ENCODE measurements around the gene NPHP4. TPM values are rescaled to one million over a fixed set of nuclear protein-coding genes. Genes with fewer than 3 reads are reported as not detected.
"Not testable (repeated sequence)": the region's sequence is repeated elsewhere in the genome, so short reads cannot be mapped to it uniquely, and the experiment has no call there.

NPHP4 gene
- total RNA-seq, 2 experiments from 2014 or later: 11.4 to 12.6 TPM

- no peaks in the 10 kb centered on the region for H3K9me3 Mint-ChIP-seq
- H3K4me1 Mint-ChIP-seq: no peaks in the 10 kb centered on the region
- no peaks in the 10 kb centered on the region for H3K36me3 Mint-ChIP-seq
- no peaks in the 10 kb centered on the region for H3K27me3 Mint-ChIP-seq
- H3K27ac Mint-ChIP-seq: no peak overlapping the region
- no peak overlapping the region for H3K4me3 Mint-ChIP-seq
- no peak for DNase-seq
Observed at GRCh38 chr1:5856246-5856815, 135.9 kb downstream of the NPHP4 start.

GRCh38 chr1:5855196-5855897 is 136.9 kb downstream of the NPHP4 start:
- DNase-seq: no peak
- Mint-ChIP-seq H3K4me3 (no peak overlapping the region), H3K9me3 (no peaks in the 10 kb centered on the region), H3K4me1 (no peaks in the 10 kb centered on the region), H3K36me3 (no peaks in the 10 kb centered on the region), H3K27me3 (no peaks in the 10 kb centered on the region), H3K27ac (no peak overlapping the region)

GRCh38 chr1:5854754-5855153 is 137.5 kb downstream of the NPHP4 start:
- H3K4me3 Mint-ChIP-seq: no peak overlapping the region
- H3K27me3 Mint-ChIP-seq: no peaks in the 10 kb centered on the region
- no peak overlapping the region for H3K27ac Mint-ChIP-seq
- H3K9me3 Mint-ChIP-seq: no peaks in the 10 kb centered on the region
- no peak for DNase-seq
- H3K4me1 Mint-ChIP-seq: no peaks in the 10 kb centered on the region
- no peaks in the 10 kb centered on the region for H3K36me3 Mint-ChIP-seq

- H3K36me3 Mint-ChIP-seq, H3K4me1 Mint-ChIP-seq, H3K4me3 Mint-ChIP-seq, DNase-seq, H3K27me3 Mint-ChIP-seq, H3K27ac Mint-ChIP-seq, H3K9me3 Mint-ChIP-seq: not testable (repeated sequence)
Observed at GRCh38 chr1:5853858-5854257, 138.4 kb downstream of the NPHP4 start.

DNA sequence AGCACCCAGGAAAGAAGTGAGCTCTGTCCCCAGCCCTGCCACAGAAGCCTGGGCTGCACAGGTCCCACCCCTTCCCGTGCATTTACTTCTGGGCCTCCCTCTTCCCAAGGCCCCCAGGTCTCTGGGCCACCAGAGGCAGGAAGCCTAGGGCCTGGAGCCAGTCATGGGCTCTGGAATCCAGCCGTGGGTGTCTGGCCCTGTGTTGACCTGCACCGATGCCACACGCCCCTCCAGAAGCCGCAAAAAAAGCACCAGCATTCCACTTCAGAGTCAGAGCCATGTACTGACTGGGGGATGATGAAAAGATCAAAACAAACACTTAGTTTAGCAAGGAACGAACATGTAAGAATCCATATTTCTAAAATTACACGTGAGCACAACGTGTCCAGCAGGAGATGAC is 141.7 kb downstream of the NPHP4 start:
- Mint-ChIP-seq H3K27me3 (peaks cover 8% of the 10 kb centered on the region), H3K9me3 (no peaks in the 10 kb centered on the region), H3K36me3 (no peaks in the 10 kb centered on the region), H3K4me1 (no peaks in the 10 kb centered on the region), H3K27ac (no peak overlapping the region), H3K4me3 (no peak overlapping the region)
- DNase-seq: no peak

GRCh38 chr1:5849550-5849949 is 142.7 kb downstream of the NPHP4 start:
- no peak overlapping the region for H3K4me3 Mint-ChIP-seq
- H3K9me3 Mint-ChIP-seq: no peaks in the 10 kb centered on the region
- no peak overlapping the region for H3K27ac Mint-ChIP-seq
- H3K36me3 Mint-ChIP-seq: no peaks in the 10 kb centered on the region
- H3K4me1 Mint-ChIP-seq: no peaks in the 10 kb centered on the region
- no peak for DNase-seq
- peaks cover 8% of the 10 kb centered on the region for H3K27me3 Mint-ChIP-seq

DNA sequence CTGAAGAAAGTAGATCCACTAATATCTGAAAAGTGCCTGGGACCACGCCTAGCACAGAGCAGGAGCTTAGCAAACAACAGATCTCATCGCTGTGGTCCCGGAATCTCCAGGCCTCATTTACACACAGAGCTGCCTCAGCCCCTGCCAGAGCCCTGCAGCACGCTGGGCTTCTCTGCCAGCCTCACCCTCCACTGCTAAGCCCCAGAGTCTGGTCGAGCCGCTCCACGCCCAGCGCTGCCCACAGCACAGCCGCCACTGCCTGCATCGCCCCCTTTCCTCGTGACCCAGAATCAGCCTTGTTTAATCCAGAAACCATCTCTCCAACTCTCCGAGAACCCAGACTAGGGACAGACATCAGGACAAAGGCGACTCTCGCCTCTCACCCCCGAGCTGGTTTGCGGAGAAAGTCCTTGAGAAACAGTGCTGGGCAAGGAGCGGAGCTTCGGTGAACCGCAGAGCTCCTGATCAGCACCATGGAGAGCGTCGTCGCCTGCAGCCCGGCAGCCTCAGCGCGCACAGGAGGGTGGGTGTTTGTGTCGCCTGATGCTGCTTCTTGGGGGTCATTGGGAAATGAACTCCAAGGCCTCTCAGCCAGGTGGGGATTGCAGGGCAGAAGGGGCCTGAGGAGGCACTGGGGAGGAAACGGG is 145.1 kb downstream of the NPHP4 start:
- Mint-ChIP-seq H3K4me3 (no peak overlapping the region), H3K27ac (no peak overlapping the region), H3K36me3 (no peaks in the 10 kb centered on the region), H3K9me3 (no peaks in the 10 kb centered on the region), H3K4me1 (no peaks in the 10 kb centered on the region), H3K27me3 (peaks cover 8% of the 10 kb centered on the region)
- no peak for DNase-seq

GRCh38 chr1:5845376-5845775 is 146.8 kb downstream of the NPHP4 start:
- no peak for DNase-seq
- Mint-ChIP-seq H3K36me3 (no peaks in the 10 kb centered on the region), H3K4me3 (no peak overlapping the region), H3K9me3 (no peaks in the 10 kb centered on the region), H3K4me1 (no peaks in the 10 kb centered on the region), H3K27ac (no peak overlapping the region), H3K27me3 (peaks cover 8% of the 10 kb centered on the region)

- no peaks in the 10 kb centered on the region for H3K36me3 Mint-ChIP-seq
- no peak overlapping the region for H3K27ac Mint-ChIP-seq
- peaks cover 8% of the 10 kb centered on the region for H3K27me3 Mint-ChIP-seq
- no peak overlapping the region for H3K4me3 Mint-ChIP-seq
- no peaks in the 10 kb centered on the region for H3K4me1 Mint-ChIP-seq
- DNase-seq: no peak
- H3K9me3 Mint-ChIP-seq: no peaks in the 10 kb centered on the region
Observed at GRCh38 chr1:5844442-5844841, 147.8 kb downstream of the NPHP4 start.

DNA sequence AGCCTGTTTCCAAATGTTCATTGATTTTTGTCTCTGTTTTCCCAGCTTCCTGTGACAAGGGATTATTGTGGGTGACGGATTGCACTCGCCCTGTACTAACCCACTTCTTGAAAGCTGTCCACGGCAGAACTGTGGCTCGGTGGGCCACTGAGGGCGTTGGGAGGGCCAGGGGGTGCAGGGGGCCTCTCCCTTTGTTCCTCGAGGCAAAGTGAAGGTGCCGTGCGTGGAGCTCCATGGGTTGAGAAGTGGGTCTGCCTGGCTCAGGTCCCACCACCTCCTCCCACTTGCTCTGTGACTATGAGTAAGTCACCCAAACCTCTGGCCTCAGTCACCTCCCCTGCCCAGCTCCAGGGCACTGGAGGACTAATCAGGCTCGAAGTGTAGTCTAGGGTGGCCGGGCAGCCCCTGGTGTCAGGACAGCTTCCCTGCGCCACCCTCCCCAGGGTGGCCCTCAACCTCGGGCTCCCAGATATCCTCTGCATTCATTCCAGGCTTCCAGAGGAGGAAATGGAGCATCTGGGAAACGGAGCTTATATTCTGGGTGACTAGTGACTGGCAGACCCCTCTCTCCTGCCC is 148.6 kb downstream of the NPHP4 start:
- H3K4me1 Mint-ChIP-seq: no peaks in the 10 kb centered on the region
- no peaks in the 10 kb centered on the region for H3K9me3 Mint-ChIP-seq
- no peak for DNase-seq
- H3K27me3 Mint-ChIP-seq: peaks cover 8% of the 10 kb centered on the region
- H3K36me3 Mint-ChIP-seq: no peaks in the 10 kb centered on the region
- no peak overlapping the region for H3K4me3 Mint-ChIP-seq
- no peak overlapping the region for H3K27ac Mint-ChIP-seq

DNA sequence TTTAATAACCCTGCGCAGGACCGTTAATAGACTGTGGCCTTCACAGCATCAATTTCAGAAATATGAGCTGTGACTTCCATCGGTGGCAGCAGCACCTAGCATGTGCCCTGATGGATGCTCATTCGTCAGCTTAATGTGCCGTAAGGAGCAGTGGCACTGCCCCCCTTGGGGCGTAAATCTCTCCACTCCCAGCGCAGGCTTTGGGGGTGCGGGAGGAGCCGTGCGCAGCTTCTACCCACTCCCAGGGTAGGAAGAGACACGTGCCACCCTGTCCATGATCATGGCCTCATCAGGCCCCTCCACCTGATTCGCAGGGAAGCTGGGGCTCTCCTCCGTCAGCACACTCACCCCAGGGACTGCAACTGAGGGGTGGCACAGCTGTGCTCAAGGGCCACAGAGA is 149.5 kb downstream of the NPHP4 start:
- Mint-ChIP-seq H3K36me3 (no peaks in the 10 kb centered on the region), H3K4me1 (no peaks in the 10 kb centered on the region), H3K27ac (no peak overlapping the region), H3K4me3 (no peak overlapping the region), H3K9me3 (no peaks in the 10 kb centered on the region), H3K27me3 (peaks cover 8% of the 10 kb centered on the region)
- no peak for DNase-seq

GRCh38 chr1:5840551-5841001 is 151.6 kb downstream of the NPHP4 start:
- H3K4me3 Mint-ChIP-seq: no peak overlapping the region
- no peaks in the 10 kb centered on the region for H3K9me3 Mint-ChIP-seq
- H3K27ac Mint-ChIP-seq: no peak overlapping the region
- H3K4me1 Mint-ChIP-seq: no peaks in the 10 kb centered on the region
- no peaks in the 10 kb centered on the region for H3K36me3 Mint-ChIP-seq
- H3K27me3 Mint-ChIP-seq: peaks cover 6% of the 10 kb centered on the region
- DNase-seq: no peak

GRCh38 chr1:5839881-5840550 is 152.2 kb downstream of the NPHP4 start:
- DNase-seq: no peak
- no peak overlapping the region for H3K4me3 Mint-ChIP-seq
- H3K27me3 Mint-ChIP-seq: peaks cover 6% of the 10 kb centered on the region
- no peaks in the 10 kb centered on the region for H3K4me1 Mint-ChIP-seq
- no peaks in the 10 kb centered on the region for H3K9me3 Mint-ChIP-seq
- no peak overlapping the region for H3K27ac Mint-ChIP-seq
- H3K36me3 Mint-ChIP-seq: no peaks in the 10 kb centered on the region

DNA sequence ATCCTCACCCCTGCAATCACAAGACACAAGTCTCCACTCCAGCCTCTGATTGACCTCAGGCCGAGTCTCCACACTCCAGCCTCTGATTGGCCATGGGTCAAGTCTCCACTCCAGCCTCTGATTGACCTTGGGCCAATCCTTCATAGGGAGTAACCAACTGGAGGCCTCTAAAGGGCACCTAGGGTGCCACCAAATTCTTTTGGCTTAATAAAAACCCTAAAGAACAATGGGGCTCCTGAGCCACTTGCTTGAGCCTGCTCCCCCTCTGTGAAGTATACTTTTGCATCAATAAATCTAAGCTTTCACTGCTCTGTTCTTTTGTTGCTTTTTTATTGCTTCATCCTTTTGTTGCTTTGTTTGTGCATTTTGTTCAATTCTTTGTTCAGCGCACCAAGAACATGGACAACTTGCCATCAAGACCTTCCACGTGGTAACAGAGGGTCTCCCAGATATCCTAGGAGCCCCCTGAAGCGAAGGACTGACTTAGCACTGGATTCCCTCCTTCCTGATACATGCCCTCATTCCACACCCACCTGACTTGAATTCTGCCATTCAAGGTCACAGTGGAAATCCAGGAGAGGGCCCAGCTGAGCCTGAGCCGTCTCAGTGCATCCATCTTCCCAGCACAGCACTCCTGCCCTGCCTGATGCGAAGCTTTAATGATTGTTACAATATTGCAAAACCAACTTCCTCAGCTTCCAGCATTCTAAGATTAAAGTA is 152.9 kb downstream of the NPHP4 start:
- H3K4me3 Mint-ChIP-seq: no peak overlapping the region
- no peak overlapping the region for H3K27ac Mint-ChIP-seq
- DNase-seq: no peak
- H3K4me1 Mint-ChIP-seq: no peaks in the 10 kb centered on the region
- H3K36me3 Mint-ChIP-seq: no peaks in the 10 kb centered on the region
- H3K27me3 Mint-ChIP-seq: peaks cover 6% of the 10 kb centered on the region
- no peaks in the 10 kb centered on the region for H3K9me3 Mint-ChIP-seq

Data from activated naive CD8-positive, alpha-beta T cell treated with anti-CD3 and anti-CD28 coated beads for 36 hours (primary cell).